Stimulated activated CD4-positive, alpha-beta T cell treated with anti-CD3 and anti-CD28 coated beads, Interleukin-2, amount 100 ng/mL, for 48 hours (primary cell): ENCODE measurements around the gene NUDT14.

ENCODE experiments used
- DNase-seq, 2 donors: peaks; one replicate each; pipeline ENCODE4 v3.0.0-alpha.2; 2020

NUDT14 gene

GRCh38 chr14:105124823-105125222, 56.3 kb downstream of the NUDT14 start:
- DNase-seq: no peak

- DNase-seq: no peak
Measured at GRCh38 chr14:105123981-105124765, 56.9 kb downstream of the NUDT14 start.

GRCh38 chr14:105123064-105123665, 57.9 kb downstream of the NUDT14 start:
- no peak for DNase-seq
